ENCODE results near the gene APCS.

The APCS gene, protein sequence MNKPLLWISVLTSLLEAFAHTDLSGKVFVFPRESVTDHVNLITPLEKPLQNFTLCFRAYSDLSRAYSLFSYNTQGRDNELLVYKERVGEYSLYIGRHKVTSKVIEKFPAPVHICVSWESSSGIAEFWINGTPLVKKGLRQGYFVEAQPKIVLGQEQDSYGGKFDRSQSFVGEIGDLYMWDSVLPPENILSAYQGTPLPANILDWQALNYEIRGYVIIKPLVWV

GRCh38 chr1:159587461-159587951 lies at the start of gene APCS:
APCS (plus strand) TSS chr1:159587826; CDS start chr1:159587922, 96 bp downstream.
- no peak for DNase-seq

DNA sequence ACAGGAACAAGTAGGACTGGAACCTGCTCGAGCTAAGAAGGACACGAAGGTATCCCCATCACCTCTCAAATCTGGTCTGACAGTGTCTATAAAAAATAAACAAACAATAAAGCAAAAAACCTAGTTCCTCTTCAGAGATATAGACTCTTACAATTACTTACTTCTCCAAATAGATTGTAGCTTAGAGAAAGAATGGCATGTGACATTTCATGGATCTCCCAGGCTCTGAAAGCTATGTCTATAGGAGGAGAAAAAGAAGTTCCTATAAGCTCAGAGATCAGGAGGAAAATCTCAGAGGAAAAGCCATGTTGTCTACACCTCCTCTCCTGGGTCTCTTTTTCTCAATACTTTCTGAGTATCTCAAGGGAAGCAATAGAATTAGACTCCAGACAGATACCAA lies 39.5 kb upstream of the APCS start:
- no peak for DNase-seq

- no peak for DNase-seq
Measured at GRCh38 chr1:159554261-159554660, 33.4 kb upstream of the APCS start.

- DNase-seq = no peak
Measured at GRCh38 chr1:159554696-159555095, 32.9 kb upstream of the APCS start.

DNA sequence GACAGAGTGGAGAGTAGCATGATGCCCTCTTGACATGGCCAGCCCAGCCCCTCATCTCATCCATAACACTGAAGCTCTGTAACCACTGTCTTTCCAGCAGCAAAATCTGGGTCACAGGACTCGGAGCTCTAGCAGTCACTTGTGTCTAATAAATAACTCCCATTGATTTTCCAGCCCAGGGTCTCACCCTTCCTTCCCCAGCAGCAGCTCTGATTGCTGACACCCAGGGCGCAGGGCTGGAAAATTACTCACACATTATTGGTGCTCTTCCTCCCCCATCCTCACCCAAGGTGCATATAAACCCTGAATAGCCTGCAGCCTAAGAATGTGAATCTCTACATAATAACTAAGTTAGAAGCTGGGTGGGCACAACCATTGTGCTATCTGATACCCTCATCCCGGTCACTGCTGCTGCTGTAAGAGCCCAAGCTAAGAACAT lies 30.7 kb upstream of the APCS start:
- no peak for DNase-seq

- no peak for DNase-seq
Measured at GRCh38 chr1:159560599-159560998, 27.0 kb upstream of the APCS start.

DNA sequence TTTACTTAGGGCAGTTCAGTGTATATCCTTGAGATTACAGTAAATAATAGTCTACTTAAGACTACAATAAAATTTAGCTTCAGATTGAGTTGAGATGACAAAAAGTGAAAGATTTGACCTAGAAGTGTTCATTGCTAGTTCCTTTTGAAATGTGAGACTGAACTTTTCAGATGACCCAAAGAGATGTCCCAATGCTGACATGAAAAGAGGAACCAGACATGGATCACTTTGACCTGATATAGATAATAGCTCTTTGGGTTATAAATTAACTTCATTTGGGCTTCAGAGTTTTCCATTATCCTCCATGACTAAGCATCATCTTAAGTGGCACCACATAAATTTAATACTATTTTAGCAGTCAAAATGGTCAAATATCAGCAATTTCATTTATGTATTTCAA lies 26.1 kb upstream of the APCS start:
- no peak for DNase-seq

GRCh38 chr1:159562680-159563079 lies 24.9 kb upstream of the APCS start:
- no peak for DNase-seq

GRCh38 chr1:159577446-159577845 lies 10.2 kb upstream of the APCS start:
- no peak for DNase-seq

DNA sequence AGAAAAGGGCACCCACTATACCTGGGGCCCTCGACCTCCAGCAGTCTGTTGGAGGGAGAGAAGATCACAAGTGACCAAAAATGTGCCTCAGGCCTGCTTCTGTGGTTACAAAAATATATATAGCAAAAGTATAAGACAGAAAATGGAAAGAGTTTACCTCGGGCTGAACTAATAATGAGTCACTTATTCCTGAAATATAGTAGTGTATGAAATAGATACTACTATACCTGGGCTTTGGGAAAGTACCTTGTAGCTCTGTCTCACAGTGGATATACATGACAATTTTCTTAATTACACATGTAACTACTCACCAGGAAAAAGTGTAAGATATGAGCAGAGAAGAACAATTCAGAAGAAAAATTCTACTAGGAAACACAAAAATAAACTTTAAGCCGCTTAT lies 7.3 kb upstream of the APCS start:
- DNase-seq = no peak

DNA sequence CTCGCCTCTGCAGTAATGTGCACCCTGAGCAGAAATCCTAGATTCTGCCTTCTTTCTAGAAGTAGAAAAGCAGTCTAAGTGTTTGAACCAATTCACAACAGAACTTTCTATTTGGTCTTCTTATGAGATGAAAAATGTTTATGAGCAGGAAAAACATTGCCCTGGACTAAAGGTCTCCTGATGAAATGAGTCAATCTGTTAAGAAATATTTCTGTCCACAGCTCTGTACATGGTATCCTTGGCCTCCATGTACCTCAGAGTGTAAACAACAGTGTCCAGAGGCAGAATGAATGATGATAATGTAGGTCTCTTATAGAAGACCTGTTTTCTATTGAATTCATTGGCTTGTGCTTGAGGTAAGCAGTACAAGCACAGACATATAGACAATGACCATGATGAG lies 6.2 kb upstream of the APCS start:
- no peak for DNase-seq

DNA sequence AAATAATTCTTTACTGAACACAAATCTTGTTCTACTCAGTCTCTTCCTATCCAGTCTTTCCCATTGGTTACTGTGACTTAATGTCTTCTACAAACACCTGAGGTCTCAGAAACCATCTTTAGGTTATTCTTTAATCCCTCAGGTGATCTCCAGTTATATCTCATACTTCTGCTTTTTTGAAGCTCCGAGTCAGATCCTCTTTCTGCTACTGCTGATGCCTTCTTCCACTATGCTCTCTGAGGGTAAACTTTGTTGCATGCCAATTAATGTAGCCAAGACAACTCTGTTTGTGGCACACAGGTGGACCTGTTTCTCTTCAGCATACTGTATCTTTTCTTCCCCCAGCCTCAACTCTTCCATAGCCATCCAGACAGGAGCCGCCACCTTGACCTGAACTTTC lies 3.1 kb upstream of the APCS start:
- DNase-seq = no peak

- no peak for DNase-seq
Measured at GRCh38 chr1:159591981-159592380, 4.4 kb downstream of the APCS start.

- no peak for DNase-seq
Measured at GRCh38 chr1:159594625-159595405, 7.2 kb downstream of the APCS start.

DNA sequence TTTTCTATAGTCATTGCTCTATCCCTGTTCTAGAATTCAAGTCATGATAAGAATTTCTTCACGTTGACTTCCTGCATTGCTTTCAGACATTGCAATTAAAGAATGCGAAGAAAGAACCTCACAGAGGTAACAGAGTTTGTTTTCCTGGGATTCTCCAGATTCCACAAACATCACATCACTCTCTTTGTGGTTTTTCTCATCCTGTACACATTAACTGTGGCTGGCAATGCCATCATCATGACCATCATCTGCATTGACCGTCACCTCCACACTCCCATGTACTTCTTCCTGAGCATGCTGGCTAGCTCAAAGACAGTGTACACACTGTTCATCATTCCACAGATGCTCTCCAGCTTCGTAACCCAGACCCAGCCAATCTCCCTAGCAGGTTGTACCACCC lies 10.6 kb downstream of the APCS start:
- no peak for DNase-seq

- DNase-seq = no peak
Measured at GRCh38 chr1:159600894-159601293, 13.3 kb downstream of the APCS start.

DNA sequence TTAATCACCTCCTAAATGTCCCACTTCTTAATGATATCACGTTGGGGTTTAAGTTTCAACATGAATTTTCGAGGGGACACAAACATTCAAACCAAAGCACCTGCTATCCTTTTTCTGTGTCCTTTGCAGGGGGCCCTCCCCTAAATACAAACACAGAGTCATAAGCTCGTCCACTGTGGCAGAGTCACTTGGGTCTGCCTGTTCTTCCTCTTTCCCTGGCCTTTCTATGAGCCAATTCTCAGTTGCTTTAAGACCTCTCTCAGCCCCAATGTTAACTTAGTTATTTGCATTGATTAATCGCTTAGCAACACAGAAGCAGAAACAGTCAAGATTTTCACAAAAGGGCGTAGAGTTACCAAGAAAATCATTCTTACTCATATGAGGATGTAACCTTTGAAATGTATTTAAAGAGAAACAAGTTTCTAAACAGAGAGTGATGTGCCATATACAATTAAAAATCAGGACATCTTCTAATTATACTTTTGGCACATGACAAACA lies 14.9 kb downstream of the APCS start:
- no peak for DNase-seq

DNA sequence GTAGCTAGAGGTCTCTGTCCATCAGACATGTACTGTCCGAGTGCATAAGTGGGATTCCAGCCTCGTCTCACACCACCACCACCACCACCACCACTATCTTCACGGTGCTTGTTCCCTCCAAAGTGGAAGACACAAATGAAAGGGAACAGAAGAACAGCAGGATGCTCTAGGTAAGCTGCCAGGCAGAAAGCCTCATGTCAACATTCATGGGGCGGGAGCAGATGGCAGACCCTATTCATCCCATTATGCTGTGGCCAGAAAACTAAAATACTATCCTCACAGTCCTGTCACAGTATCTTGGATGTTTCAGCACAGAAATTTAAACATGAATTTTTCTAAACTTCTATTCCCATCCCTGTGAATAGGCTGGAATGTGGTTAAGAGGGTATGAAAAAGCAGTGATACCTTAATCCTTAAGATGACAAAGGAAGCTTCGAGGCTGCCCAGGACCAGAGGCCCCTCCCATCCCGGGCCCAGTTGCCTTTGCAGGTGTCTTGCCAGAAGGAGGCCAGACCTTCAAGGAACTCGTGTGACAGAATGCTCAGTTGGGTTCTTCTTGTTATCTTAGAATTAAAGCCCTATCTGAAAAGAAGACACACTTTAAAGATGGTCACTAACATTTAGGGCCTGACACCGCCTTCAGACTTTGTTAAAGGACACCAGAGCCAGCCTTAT lies 24.7 kb downstream of the APCS start:
- DNase-seq = no peak

- no peak for DNase-seq
Measured at GRCh38 chr1:159632922-159633321, 45.3 kb downstream of the APCS start.
